Liver (tissue), 9 donors: ENCODE results near the gene NELL1. TPM values are rescaled to one million over a fixed set of nuclear protein-coding genes. Genes with fewer than 3 reads are reported as not detected.

ENCODE experiments used
- DNase-seq: peaks from one replicate; pipeline ENCODE4 v3.0.0-alpha.2; 2017; ENCODE audit warnings: low spot score
- H3K27ac ChIP-seq, 2 donors: one replicate each; pipeline ENCODE4 v1.7.0; 2013; ENCODE audit warnings: inconsistent platforms in 2 of 2, low read length in 2 of 2, control low read depth in 1 of 2, low read depth in 1 of 2, mild to moderate bottlenecking in 1 of 2
- H3K27me3 ChIP-seq, 4 donors: one replicate each; pipeline versions ENCODE4 v1.6.1 to v1.7.0; 2013; ENCODE audit warnings: low read length in 3 of 4, inconsistent platforms in 1 of 4, mild to moderate bottlenecking in 1 of 4, moderate library complexity in 1 of 4; ENCODE audit not compliant: control insufficient read depth in 4 of 4, insufficient read depth in 4 of 4
- H3K36me3 ChIP-seq, 4 donors: one replicate each; pipeline versions ENCODE4 v1.6.1 to v1.7.0; 2013; ENCODE audit warnings: low read length in 3 of 4, mild to moderate bottlenecking in 3 of 4, low read depth in 1 of 4, moderate library complexity in 1 of 4; ENCODE audit not compliant: control insufficient read depth in 4 of 4, insufficient read depth in 3 of 4
- H3K4me1 ChIP-seq, 4 donors: one replicate each; pipeline versions ENCODE4 v1.6.1 to v1.7.0; 2013; ENCODE audit warnings: low read length in 3 of 4, mild to moderate bottlenecking in 3 of 4, moderate library complexity in 1 of 4; ENCODE audit not compliant: control insufficient read depth in 4 of 4, insufficient read depth in 4 of 4
- H3K4me3 ChIP-seq, 3 donors: one replicate each; pipeline versions ENCODE4 v1.6.1 to v1.7.0; 2013; ENCODE audit warnings: low read length in 3 of 3, control low read depth in 1 of 3, low read depth in 1 of 3, mild to moderate bottlenecking in 1 of 3
- H3K9ac ChIP-seq, 2 donors: one replicate each; pipeline ENCODE4 v1.7.0; 2013; ENCODE audit warnings: low read length in 2 of 2, mild to moderate bottlenecking in 2 of 2, moderate library complexity in 2 of 2, control low read depth in 1 of 2, low read depth in 1 of 2
- H3K9me3 ChIP-seq, 4 donors: one replicate each; pipeline versions ENCODE4 v1.6.1 to v1.7.0; 2013; ENCODE audit warnings: low read length in 3 of 4; ENCODE audit not compliant: control insufficient read depth in 4 of 4
- EGR1 ChIP-seq, 2 donors: IDR thresholded peaks; 2 replicates each; pipeline ENCODE4 v1.6.1; 2016 to 2018; ENCODE audit warnings: antibody characterized with exemption in 2 of 2, low read depth in 2 of 2
- GABPA ChIP-seq, 2 donors: IDR thresholded peaks in 1 of 2; conservative IDR thresholded peaks in 1 of 2; 2 replicates each; pipeline ENCODE4 v1.6.1; 2016; ENCODE audit warnings: antibody characterized with exemption in 2 of 2, mild to moderate bottlenecking in 1 of 2, moderate library complexity in 1 of 2
- HNF4A ChIP-seq, 2 donors: conservative IDR thresholded peaks; 2 replicates each; pipeline ENCODE4 v1.6.1; 2016; ENCODE audit warnings: antibody characterized with exemption in 2 of 2, mild to moderate bottlenecking in 2 of 2
- HNF4G ChIP-seq: IDR thresholded peaks from 2 replicates; pipeline ENCODE4 v1.6.1; 2016; ENCODE audit warnings: antibody characterized with exemption
- JUND ChIP-seq, 2 donors: IDR thresholded peaks; 2 replicates each; pipeline ENCODE4 v1.6.1; 2016; ENCODE audit warnings: antibody characterized with exemption in 2 of 2
- RAD21 ChIP-seq, 2 donors: IDR thresholded peaks; 2 replicates each; pipeline ENCODE4 v1.6.1; 2016; ENCODE audit warnings: antibody characterized with exemption in 2 of 2, mild to moderate bottlenecking in 2 of 2
- RXRA ChIP-seq, 2 donors: IDR thresholded peaks; 2 replicates each; pipeline ENCODE4 v1.6.1; 2017 to 2018; ENCODE audit warnings: antibody characterized with exemption in 2 of 2, mild to moderate bottlenecking in 1 of 2
- SP1 ChIP-seq: IDR thresholded peaks from 2 replicates; pipeline ENCODE4 v1.6.1; 2018; ENCODE audit warnings: antibody characterized with exemption, mild to moderate bottlenecking
- TAF1 ChIP-seq: conservative IDR thresholded peaks from 2 replicates; pipeline ENCODE4 v1.6.1; 2016; ENCODE audit warnings: antibody characterized with exemption, mild to moderate bottlenecking
- WGBS: extraction: QIAGEN DNeasy Blood & Tissue Kit; methylation state at CpG from one replicate; pipeline ENCODE4 v1.1.7; 2013; 5-methylcytosine and 5-hydroxymethylcytosine counted together
- polyA plus RNA-seq, 2 donors: library from polyadenylated mRNA; stranded (reverse) in 1 of 2; unstranded in 1 of 2; fragments of 200-250 nt in 1 of 2; fragments of >200 nt in 1 of 2; fragmentation: Nextera tagmentation in 1 of 2; extraction: Ambion mirVana in 1 of 2; gene quantifications; one replicate each; pipeline versions ENCODE4 v1.2.1 to v1.2.3, GENCODE V29; 2013 to 2015
- total RNA-seq, 2 donors: library from RNA; depleted of rRNA; stranded (reverse); fragments of >200 nt; gene quantifications; one replicate each; pipeline ENCODE4 v1.2.3, GENCODE V29; 2014
- TF ChIP-seq, protein P1 (sequence below): IDR thresholded peaks from 2 replicates; pipeline ENCODE4 v1.6.1; 2016; ENCODE audit warnings: antibody characterized with exemption
- TF ChIP-seq, protein P2 (sequence below): IDR thresholded peaks from 2 replicates; pipeline ENCODE4 v1.6.1; 2016; ENCODE audit warnings: antibody characterized with exemption
- TF ChIP-seq, protein P3 (sequence below): fragments of 150-350 bp; IDR thresholded peaks from 2 replicates; pipeline ENCODE4 v1.5.1; 2017; ENCODE audit warnings: improper control_type of control experiment, low read depth, low read length; ENCODE audit not compliant: missing input control
- donor health status: healthy.
- donor health status: healthy.
- donor health status: healthy.
- donor health status: healthy.
- donor health status: healthy.

NELL1 gene
- total and polyA plus RNA-seq, 4 donors = not detected

DNA sequence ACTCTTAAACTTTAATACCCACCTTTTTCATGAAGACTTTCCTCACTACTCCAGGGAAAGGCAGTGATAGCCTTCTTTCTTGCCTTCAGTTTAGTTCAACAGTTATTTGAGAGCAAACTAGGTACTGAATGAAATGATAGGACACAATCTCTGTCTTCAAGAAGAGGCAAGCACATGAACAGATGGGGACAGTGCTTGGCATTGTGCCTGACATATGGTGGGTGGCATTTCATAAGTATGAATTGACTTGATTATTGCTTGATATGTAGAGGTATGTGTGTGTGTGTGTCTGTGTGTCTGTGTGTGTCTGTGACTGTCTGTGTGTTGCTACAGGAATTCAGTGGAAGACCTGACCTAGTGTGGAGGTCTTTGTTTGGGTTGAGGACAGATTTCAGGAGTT is 504.1 kb downstream of the NELL1 start (continued):
- no peak for TF ChIP-seq HNF4G

DNA sequence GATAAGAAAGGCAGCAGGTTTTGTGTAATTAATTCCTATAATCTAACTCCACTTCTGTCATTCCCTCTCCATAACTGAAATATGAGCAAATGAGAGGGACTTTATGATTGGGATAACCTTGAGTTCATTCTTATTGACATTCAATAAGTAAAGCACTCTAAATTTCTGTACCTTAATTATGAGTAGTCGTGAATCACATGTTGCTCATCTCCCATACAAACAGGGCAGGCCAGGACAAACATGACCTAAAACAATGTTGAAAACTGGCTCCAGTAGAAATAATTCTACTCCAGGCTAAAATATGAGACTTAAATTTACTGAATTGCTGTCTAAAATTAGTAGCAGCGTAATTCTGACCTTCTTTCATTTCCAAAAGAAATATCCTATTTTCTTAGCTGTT is 505.4 kb downstream of the NELL1 start:
- H3K4me3 ChIP-seq = no peak overlapping the region
- no peaks in the 10 kb centered on the region for H3K27me3 ChIP-seq
- H3K4me1 ChIP-seq = no peaks in the 10 kb centered on the region
- TF ChIP-seq TAF1 (no peak), GABPA (IDR thresholded peaks at IDR 0.05 in 1 of 2, conservative IDR thresholded peaks at IDR 0.05 in 1 of 2) (no peak)
- no peaks in the 10 kb centered on the region for H3K36me3 ChIP-seq
- DNase-seq = no peak
- 90% methylated on average over 2 of the region's 2 CpGs for WGBS
- H3K9me3 ChIP-seq = no peaks in the 10 kb centered on the region
- H3K27ac ChIP-seq = no peak overlapping the region
- H3K9ac ChIP-seq = no peak overlapping the region

DNA sequence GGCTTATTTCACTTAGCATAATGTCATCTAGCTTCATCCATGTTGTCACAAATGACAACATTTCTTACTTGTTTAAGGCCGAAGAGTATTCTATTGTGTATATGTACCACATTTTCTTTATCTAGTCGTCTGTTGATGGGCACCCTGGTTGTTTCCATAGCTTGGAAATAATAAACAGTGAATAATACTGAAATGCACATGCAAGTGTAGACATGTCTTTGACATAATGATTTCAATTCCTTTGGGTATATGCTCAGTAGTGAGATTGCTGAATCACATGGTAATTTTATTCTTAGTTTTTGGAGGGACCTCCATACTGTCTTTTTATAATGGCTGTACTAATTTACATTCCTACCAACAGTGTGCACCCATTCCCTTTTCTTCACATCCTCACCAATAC is 508.0 kb downstream of the NELL1 start:
- Histone ChIP-seq H3K4me3 (no peak overlapping the region), H3K9me3 (no peaks in the 10 kb centered on the region), H3K27me3 (no peaks in the 10 kb centered on the region), H3K36me3 (no peaks in the 10 kb centered on the region), H3K4me1 (no peaks in the 10 kb centered on the region), H3K27ac (no peak overlapping the region), H3K9ac (no peak overlapping the region)
- TF ChIP-seq TAF1 (no peak), SP1 (no peak), EGR1 (IDR thresholded peaks at IDR 0.05; ENCODE audit: low read depth in 2 of 2) (no peak), RAD21 (IDR thresholded peaks at IDR 0.05) (no peak), HNF4G (no peak), RXRA (IDR thresholded peaks at IDR 0.05) (no peak)
- TF ChIP-seq, protein P1, sequence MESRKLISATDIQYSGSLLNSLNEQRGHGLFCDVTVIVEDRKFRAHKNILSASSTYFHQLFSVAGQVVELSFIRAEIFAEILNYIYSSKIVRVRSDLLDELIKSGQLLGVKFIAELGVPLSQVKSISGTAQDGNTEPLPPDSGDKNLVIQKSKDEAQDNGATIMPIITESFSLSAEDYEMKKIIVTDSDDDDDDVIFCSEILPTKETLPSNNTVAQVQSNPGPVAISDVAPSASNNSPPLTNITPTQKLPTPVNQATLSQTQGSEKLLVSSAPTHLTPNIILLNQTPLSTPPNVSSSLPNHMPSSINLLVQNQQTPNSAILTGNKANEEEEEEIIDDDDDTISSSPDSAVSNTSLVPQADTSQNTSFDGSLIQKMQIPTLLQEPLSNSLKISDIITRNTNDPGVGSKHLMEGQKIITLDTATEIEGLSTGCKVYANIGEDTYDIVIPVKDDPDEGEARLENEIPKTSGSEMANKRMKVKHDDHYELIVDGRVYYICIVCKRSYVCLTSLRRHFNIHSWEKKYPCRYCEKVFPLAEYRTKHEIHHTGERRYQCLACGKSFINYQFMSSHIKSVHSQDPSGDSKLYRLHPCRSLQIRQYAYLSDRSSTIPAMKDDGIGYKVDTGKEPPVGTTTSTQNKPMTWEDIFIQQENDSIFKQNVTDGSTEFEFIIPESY = no peak
- no peak for DNase-seq
- WGBS = 70% methylated on average over 2 of the region's 2 CpGs

DNA sequence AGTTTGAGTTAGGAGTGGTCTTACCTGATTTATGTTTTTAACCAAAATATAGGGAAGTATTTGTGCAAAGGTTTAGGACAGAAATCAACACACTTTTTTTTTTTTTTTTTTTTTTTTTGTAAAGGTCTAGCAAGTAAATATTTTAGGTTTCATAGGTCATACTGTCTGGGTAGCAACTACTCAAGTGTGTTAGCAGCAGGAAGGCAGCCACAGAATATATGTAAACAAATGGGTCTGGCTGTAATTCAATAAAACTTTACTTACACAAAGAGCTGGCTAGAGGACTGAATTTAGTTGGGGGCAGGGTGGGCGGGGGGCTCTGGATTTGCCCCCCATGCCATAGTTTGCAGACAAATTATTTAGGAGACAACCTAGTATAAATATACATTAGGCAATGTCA is 510.4 kb downstream of the NELL1 start:
- 52% methylated on average over 1 of the region's 1 CpG for WGBS

More for the DNA sequence above, 510.4 kb downstream of the NELL1 start:
- H3K4me1 ChIP-seq = no peaks in the 10 kb centered on the region
- H3K4me3 ChIP-seq = no peak overlapping the region
- H3K9me3 ChIP-seq = no peaks in the 10 kb centered on the region
- TF ChIP-seq, protein P2, sequence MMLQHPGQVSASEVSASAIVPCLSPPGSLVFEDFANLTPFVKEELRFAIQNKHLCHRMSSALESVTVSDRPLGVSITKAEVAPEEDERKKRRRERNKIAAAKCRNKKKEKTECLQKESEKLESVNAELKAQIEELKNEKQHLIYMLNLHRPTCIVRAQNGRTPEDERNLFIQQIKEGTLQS = no peak
- no peak for TF ChIP-seq HNF4G
- no peak for TF ChIP-seq HNF4A (conservative IDR thresholded peaks at IDR 0.05)
- TF ChIP-seq, protein P3, sequence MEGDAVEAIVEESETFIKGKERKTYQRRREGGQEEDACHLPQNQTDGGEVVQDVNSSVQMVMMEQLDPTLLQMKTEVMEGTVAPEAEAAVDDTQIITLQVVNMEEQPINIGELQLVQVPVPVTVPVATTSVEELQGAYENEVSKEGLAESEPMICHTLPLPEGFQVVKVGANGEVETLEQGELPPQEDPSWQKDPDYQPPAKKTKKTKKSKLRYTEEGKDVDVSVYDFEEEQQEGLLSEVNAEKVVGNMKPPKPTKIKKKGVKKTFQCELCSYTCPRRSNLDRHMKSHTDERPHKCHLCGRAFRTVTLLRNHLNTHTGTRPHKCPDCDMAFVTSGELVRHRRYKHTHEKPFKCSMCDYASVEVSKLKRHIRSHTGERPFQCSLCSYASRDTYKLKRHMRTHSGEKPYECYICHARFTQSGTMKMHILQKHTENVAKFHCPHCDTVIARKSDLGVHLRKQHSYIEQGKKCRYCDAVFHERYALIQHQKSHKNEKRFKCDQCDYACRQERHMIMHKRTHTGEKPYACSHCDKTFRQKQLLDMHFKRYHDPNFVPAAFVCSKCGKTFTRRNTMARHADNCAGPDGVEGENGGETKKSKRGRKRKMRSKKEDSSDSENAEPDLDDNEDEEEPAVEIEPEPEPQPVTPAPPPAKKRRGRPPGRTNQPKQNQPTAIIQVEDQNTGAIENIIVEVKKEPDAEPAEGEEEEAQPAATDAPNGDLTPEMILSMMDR = no peak
- no peak for TF ChIP-seq JUND (IDR thresholded peaks at IDR 0.05)
- no peak for TF ChIP-seq RXRA (IDR thresholded peaks at IDR 0.05)
- no peak for TF ChIP-seq RAD21 (IDR thresholded peaks at IDR 0.05)
- TF ChIP-seq EGR1 (IDR thresholded peaks at IDR 0.05; ENCODE audit: low read depth in 2 of 2) = no peak
- no peak for TF ChIP-seq SP1
- no peaks in the 10 kb centered on the region for H3K27me3 ChIP-seq
- DNase-seq = no peak
- H3K9ac ChIP-seq = no peak overlapping the region
- no peaks in the 10 kb centered on the region for H3K36me3 ChIP-seq
- H3K27ac ChIP-seq = no peak overlapping the region
